ENCODE data around the gene ADCY9.
"Not testable (repeated sequence)": the region's sequence is repeated elsewhere in the genome, so short reads cannot be mapped to it uniquely, and the experiment has no call there.

The ADCY9 gene

DNA sequence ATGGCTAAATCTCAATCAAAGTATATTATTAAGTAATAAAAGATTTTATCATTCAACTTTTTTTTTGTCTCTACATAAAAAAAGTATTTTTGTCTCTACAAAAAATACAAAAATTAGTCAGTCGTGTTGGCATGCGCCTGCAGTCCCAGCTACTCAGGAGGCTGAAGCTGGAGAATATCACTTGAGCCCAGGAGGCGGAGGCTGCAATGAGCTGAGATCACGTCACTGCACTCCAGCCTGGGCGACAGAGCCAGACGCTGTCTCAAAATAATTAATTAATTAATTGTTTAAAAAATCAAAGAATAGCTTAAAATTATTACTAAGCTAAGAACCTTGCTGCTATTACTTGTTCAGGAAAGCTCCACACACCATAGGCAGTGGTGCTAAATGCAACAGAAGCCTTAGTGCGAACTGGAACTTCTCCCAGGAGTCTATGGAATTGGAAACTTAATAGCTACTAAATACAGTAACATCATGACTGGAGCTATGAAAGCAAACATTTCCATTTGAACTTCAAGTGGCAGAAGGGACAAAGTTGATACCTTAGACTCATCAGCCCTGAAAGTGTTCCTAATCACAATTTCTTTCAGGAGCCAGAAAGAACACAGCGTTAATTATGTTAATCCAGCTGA lies 22.6 kb downstream of the ADCY9 start:
- no peak for DNase-seq

DNA sequence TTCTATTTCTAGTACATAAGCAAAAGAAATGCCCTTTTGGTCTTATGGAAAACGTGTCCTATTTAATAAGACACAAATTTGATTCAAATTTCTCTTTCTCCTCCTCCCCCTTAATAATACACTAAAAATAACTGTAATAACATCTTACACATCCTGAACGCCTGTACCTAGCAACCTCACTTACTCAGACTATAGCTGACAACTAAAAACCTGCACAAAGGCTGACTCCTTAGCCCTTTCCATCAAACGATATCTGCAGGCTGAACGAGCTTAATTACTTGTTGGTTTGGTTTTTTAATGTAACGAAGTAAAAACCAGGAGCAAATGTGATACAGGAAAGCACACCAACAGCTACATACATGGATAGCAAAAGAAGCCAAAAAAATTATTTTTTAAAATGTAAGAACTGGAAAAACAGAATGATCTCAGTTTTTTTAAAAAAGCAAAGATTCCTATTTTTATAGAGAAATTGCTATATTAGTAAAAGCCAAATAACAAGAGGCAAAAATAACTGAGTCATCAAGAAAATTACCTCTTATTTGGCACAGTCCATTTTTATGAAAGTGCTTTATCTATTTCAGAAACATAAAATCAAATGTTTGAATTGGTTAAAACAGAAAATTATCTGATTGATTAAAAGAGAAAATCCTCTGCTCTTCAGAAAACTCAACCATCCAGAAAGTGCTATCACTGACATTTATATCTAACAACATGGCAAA lies 23.5 kb downstream of the ADCY9 start:
- no peak for DNase-seq

DNA sequence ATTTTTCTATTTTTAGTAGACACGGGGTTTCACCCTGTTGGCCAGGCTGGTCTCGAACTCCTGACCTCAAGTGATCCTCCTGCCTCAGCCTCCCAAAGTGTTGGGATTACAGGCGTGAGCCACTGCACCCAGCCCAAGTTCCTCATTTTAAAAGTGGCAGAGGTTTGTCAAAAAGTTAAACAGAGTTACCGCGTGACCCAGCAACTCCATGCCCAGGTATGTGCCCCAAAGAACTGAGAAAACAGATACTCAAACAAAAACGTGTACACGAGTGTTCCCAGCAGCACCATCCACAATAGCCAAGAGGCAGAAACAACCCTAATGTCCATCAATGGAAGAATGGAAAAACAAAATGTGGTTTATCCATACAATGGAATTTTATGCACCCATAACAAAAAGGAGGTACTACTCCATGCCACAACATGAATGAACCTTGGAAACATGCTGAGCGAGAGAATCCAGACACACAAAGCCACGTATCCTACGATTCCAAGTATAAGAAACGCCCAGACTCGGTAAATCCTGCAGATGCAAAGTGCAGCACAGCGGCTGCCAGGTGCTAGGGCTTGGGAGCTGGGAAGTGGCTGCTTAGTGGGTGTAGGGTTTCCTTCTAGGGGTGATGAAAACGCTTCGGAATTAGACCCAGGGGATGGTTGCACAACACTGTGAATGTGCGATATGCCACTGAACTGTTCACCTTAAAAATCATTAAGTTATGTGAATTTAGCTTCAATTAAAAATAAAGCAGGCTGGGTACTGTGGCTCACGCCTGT lies 24.8 kb downstream of the ADCY9 start:
- no peak for DNase-seq

DNA sequence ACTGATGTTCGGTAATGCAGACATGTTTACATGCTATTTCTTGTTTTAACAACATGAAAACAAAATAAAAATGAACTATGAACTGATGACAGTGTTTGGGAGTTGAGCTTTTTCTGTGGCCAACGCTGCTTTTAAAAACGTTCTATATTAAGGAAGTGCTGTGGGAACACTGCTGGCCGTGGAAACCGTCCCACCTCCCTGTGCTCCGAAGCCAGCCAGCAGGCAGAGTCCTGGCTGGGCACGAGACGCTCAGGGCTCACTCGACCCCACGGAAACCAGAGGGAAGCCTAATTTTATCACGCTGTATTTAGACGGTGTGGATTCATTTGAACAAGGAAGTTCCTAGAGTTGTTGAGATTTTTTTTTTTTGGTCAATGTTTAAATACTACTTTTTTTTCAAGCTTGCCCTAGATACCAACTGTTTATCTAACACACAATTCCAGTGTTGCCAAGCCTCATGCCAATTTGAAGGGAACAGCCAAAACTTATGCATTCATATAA lies 25.8 kb downstream of the ADCY9 start:
- no peak for DNase-seq

DNA sequence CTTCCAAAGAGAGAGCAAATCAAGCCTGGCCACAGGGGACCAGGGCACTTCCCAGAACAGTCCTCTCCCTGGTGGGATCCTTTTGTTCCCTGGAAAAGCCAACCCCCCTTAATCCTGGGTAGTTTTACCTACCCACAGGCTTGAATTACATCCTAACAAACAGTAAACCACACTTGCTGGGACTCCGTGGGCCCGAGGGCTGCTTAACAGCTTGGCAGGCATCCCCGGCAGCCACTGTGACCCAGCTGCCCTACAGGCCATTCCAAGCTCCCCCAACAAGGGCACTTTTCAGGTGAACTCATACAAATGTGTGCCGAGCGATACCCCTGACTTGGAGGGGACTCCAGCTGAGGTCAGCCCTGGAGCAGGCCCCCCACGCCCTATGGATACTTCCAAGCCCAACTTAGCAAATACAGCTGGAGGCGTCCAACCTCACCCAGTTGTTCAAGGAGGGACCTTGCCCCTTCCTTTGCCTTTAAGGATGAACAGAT lies 26.4 kb downstream of the ADCY9 start:
- DNase-seq, result no peak

DNA sequence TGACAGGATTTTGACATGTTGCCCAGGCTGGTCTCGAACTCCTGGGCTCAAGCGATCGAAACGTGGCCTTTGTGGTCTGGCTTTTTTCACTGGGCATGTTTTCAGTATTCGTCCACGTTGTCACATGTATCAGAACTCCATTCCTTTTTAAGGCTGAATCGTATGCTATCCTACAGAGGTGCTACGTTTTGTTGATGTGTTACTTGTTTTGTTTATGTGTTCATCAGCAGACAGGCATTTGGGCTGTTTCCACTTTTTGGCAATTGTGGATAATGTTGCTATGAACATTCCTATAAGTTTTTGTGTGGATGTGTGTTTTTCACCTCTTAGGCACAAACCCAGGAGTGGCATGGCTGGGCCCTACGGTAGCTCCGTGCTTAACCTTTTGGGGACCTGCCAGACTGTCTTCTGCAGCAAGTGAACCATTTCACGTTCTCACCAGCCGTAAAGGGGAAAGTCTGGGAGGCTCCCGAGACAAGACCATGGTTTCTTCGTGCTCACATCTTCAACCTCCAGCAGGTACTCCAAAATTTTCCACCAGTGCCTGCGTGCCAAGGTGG lies 26.9 kb downstream of the ADCY9 start:
- DNase-seq, result no peak

DNA sequence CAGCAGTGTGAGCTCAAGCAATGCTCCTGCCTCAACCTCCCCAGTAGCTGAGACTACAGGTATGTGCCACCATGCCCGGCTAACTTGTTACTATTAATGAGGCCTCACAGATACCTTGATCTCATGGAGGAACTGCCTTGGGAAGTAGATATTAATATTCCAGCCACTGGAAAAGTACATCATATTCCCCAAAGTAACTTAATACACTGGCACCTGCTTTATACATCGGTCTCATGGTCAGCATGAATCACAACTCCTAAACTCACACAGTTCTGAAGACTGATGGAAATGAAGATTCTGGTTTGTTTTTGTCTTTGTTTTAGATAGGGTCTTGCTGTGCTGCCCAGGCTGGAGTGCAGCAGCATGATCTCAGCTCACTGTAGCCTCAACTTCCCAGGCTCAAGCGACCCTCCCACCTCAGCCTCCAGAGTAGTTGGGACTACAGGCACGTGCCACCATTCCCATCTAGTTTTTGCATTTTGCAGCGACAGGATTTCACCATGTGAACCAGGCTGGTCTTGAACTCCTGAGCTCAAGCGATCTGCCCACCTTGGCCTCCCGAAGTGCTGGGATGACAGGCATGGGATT lies 28.2 kb downstream of the ADCY9 start:
- DNase-seq, result no peak

DNA sequence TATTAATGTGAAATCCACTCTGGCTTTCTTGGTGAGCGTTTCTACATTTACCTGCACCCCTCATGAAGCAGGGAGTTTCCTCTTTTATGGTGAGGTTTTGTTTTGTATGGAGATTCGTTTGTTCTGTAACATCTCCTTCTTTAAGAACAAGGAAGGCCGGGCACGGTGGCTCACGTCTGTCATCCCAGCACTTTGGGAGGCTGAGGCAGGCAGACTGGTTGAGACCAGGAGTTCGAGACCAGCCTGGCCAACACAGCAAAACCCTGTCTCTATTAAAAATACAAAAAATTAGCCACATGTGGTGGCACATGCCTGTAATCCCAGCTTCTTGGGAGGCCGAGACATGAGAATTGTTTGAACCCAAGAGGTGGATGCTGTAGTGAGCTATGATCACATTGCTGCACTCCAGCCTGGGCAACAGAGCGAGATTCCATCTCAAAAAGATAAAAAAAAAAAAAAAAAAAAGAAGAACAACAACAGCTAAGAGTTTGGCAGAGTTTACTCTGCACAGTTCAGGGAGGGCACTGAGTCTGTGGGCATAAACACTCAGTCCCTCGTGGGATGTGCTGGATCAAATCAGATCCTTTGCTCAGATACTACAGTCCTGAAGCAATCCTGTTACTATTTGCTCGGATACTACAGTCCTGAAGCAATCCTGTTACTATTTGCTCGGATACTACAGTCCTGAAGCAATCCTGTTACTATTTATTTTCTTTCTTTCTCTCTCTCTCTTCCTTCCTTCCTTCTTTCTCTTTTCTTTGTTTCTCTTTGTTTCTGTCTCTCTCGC lies 28.9 kb downstream of the ADCY9 start:
- DNase-seq, result no peak

DNA sequence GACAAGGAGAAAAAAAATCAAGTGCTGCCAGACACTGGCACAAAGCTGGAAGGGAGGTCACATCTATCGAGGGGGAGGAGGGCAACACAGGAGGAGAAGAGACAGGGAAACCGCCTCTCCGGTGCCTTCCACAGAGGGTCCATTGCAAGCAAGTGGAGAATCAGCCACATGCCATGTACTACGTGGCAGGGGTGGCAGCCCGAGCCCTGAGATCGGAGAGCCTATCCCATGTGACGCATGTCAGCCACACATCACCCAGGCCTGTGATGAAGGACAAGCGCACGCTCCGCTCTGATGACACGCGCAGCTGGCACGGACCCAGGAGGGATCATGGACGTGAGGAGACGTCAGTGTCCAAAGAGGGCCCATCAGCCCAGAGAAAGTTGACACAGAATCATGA lies 30.1 kb downstream of the ADCY9 start:
- no peak for DNase-seq

DNA sequence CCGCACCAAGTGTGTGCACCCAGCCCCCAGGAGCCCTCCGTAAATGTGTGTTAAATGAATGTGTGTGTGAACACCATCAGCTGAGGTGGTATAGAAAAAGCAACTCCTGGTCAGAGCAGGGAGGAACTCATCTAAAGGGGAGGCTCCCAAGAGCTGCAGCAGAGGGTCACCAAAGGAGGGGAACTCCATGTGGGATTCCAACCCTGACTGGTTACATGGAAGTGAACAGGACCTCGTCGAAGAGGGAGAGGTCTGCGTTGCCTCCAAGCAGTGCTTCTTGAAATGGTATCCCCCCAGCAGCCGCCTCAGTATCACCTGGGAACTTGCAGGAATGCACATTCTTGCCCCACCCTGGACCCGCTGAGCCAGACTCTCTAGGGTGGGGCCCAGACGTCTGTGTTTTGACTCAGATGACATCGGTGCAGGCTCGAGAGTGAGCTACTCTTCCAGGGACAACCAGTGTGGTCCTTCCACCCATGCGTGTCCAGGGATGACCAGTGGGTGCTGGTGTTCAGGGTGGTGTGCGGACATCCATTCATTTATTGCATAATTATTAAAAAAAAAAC lies 30.8 kb downstream of the ADCY9 start:
- no peak for DNase-seq

DNA sequence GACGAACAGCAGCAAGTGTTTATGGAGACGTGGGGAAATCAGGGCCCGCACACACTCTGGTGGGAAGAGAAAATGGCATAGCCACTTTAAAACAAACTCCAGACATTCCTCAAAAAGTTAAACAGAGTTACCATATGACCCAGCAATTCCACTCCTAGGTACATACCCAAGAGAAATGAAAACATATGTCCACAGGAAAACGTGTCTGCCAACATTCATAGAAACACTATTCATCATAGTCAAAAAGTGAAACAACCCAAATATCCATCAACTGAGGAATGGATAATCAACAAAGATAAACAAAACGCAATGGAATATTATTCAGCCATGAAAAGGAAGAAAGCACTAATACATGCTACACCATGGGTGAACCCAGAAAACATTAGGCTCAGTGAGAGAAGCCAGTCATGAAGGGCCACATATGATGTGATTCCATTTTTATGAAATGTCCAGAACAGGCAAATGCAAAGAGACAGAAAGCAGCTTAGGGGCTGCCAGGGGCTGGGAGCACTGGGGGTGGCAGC lies 32.8 kb downstream of the ADCY9 start:
- no peak for DNase-seq

DNA sequence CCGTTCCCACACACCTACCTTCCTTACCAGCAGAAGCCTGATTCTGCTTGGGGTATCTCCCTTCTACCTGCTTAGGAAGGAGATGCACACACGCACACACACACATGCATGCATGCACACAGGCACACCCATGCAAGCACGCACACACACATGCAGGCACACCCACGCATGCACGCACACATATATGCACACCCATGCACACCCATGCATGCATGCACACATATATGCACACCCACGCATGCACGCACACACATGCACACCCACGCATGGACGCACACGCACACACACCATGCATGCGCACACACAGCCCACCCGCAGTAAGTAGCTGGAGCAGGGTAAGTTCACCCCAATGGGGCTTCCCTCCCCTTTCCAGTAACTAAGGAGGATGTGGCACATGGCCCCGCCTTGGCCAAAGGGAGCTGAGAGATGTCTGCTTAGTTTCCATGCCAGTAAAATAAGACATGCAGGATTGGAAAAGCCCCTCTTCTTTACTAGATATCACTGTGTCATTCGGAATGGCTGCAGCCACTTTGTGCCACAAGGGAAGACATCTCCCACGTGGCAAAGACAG lies 33.7 kb downstream of the ADCY9 start:
- DNase-seq, result no peak

DNA sequence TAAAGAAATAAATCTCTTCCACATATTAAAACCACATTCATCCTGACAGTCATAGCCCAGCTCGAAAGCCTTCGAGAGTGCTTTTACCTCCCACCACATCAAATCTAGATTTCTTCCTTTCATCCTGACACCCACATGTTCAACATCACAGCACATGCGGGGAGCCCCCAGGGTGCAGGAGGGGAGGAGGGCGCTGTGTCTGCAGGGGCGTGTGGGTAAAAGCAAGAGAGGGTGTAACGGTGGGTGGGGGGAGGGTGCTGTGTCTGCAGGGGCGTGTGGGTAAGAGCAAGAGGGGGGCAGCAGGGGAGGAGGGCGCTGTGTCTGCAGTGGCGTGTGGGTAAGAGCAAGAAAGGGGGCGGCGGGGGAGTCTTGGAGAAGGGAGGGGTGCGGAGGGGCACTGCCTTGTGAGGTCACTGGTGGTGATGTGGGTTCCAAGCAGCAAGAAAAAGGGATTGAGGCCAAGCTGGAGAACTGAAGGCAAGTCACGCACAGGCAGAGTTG lies 34.7 kb downstream of the ADCY9 start:
- DNase-seq, result peak; percentile 57

DNA sequence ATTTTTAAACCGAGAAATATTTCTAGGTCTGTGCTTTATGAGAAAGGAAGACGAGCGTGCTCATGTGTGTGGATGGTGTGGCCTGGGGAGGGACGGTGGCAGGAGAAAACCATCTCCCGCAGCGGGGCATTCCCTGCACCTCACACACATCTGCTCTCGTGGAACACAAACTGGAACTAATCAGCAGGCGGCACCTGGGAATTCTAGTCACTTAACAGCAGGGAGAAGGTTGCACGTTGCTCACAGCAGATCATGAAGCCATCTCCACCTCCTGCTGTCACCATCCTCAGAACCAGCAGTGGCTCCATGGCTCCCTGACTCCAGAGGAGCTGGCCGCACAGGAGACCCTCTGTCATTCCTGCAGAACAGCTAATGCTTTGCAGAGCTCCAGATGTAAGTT lies 35.2 kb downstream of the ADCY9 start:
- DNase-seq, result no peak

DNA sequence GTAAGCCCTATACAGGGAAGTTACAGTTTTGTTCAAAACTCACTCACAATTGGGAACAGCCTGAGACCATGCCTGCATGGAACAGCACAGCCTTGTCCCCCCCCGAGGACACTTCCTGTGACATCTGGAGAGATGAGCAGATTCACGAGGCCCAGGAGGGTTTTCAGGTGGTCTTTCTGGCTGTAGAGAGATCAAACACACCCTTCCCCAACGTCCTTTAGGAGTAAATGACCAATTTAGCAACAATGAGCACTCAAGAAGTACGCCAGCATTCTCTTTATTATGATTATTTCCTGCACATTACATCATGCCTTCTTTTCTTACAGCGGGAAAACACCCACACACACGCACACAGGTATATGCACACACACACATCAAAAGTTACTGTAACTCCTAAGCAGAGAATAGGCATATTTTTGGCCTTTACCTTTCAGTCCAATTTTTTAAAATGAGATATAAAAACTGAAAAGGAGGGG lies 39.0 kb downstream of the ADCY9 start:
- no peak for DNase-seq

DNA sequence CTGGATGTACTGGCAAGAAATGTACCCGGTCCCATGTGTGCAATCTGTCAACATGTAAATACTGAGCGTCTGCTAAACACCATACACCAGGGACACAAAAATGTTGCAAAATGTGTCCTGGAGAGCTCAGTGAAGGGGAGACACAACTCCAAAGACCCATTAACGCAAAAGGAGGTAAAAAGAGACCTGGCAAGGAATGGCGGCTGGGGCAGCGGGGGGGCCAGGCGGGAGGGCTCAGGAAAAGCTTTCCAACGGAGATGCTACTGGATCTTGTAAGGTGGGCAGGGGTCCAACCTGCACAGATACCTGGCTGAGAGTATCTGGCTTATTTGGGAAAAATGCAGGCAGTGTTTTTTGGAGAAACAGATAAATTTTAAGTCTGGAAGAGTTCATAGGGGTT lies 40.7 kb downstream of the ADCY9 start:
- DNase-seq, result no peak

DNA sequence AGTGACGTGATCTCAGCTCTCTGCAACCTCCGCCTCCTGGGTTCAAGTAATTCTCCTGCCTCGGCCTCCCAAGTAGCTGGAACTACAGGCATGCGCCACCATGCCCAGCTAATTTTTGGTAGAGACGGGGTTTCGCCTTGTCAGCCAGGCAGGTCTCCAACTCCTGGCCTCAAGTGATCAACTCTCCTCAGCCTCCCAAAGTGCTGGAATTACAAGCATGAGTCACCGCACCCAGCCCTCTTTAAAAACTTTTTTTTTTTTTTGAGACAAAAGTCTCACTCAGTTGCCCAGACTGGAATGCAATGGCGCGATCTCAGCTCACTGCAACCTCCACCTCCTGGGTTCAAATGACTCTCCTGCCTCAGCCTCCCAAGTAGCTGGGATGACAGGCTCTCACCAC lies 43.1 kb downstream of the ADCY9 start:
- not testable (repeated sequence) for DNase-seq

DNA sequence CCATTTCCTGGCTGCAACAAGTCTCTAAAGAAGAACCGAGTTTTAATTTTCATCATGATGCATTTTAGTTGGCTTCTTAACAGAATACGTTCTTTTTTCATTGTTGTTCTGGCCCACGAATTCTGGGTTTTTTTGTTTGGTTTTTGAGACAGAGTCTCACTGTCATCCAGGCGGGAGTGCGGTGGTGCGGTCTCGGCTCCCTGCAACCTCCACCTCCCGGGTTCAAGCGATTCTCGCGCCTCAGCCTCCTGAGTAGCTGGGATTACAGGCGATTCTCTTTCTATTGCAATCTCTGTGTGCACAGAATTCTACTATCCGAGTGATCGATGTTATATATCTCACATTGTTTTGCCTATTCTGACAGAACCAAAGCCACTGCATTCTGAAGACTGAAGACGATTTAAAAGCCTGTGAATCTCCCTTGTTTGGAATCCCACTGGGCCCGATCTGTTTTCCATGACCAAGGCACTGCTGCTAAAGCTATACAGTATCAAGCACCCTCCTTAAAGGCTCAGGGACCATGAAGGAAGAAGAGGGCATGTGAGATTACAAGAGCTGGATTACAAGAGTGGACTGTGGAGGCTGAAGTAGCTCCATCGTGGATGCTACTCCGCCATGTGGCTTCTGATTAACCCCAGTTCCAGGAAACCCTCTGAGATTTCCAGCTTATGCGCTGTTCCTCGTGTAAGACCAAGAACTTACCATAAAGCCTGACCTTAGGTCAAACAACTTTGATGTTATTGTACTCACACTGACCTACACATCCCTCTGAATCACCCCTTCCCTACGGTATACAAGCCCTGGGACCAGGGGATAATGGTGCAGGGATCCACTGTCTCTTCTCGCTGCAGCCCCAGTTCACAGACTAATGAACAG lies 44.3 kb downstream of the ADCY9 start:
- no peak for DNase-seq

DNA sequence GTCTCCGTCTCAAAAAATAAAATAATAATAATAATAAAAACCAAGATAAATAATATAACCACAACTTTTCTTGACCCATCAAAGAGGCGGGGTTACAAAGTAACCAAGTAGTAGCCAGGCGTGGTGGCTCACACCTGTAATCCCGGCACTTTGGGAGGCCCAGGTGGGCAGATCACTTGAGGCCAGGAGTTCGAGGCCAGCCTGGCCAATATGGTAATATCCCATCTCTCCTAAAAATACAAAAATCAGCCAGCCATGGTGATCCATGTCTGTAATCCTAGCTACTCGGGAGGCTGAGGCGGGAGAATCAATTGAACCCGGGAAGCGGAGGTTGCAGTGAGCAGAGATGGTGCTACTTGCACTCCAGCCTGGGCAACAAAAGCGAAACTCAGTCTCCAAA lies 45.3 kb downstream of the ADCY9 start:
- DNase-seq, result no peak

Measured in fibroblast of skin of scalp (primary cell).